Measurements from ENCODE around the gene BCKDK.
"Not testable (repeated sequence)": the region's sequence is repeated elsewhere in the genome, so short reads cannot be mapped to it uniquely, and the experiment has no call there.

Gene BCKDK

GRCh38 chr16:31136287-31136662 is 28.1 kb downstream of the BCKDK start:
- Histone ChIP-seq H3K36me3 (peaks cover 7% of the 10 kb centered on the region), H3K4me3 (ENCODE audit: low read depth in 1 of 2, low read length in 1 of 2) (no peak overlapping the region), H3K27me3 (no peaks in the 10 kb centered on the region), H3K27ac (no peak overlapping the region), H3K4me1 (ENCODE audit: control insufficient read depth in 1 of 2, insufficient read depth in 1 of 2, low read depth in 1 of 2, low read length in 1 of 2) (peaks cover 29 to 36% of the 10 kb centered on the region in 2 experiments), H3K9me3 (no peaks in the 10 kb centered on the region)
- TF ChIP-seq CTCF (IDR thresholded peaks at IDR 0.05) = no peak

- not testable (repeated sequence) for H3K9me3 ChIP-seq; H3K4me3 ChIP-seq (ENCODE audit: low read depth in 1 of 2, low read length in 1 of 2); H3K27ac ChIP-seq; H3K36me3 ChIP-seq; H3K27me3 ChIP-seq
- H3K4me1 ChIP-seq (ENCODE audit: control insufficient read depth in 1 of 2, insufficient read depth in 1 of 2, low read depth in 1 of 2, low read length in 1 of 2) = peaks cover 34 to 38% of the 10 kb centered on the region in 2 experiments
Observed at GRCh38 chr16:31136822-31137499, 28.8 kb downstream of the BCKDK start.

GRCh38 chr16:31138621-31139578 is 30.7 kb downstream of the BCKDK start:
- Histone ChIP-seq H3K4me1 (ENCODE audit: control insufficient read depth in 1 of 2, insufficient read depth in 1 of 2, low read depth in 1 of 2, low read length in 1 of 2) (peaks cover 41 to 49% of the 10 kb centered on the region in 2 experiments), H3K9me3 (no peaks in the 10 kb centered on the region), H3K27me3 (no peaks in the 10 kb centered on the region), H3K36me3 (no peaks in the 10 kb centered on the region), H3K4me3 (ENCODE audit: low read depth in 1 of 2, low read length in 1 of 2) (no peak overlapping the region), H3K27ac (no peak overlapping the region)
- TF ChIP-seq CTCF (IDR thresholded peaks at IDR 0.05) = no peak

DNA sequence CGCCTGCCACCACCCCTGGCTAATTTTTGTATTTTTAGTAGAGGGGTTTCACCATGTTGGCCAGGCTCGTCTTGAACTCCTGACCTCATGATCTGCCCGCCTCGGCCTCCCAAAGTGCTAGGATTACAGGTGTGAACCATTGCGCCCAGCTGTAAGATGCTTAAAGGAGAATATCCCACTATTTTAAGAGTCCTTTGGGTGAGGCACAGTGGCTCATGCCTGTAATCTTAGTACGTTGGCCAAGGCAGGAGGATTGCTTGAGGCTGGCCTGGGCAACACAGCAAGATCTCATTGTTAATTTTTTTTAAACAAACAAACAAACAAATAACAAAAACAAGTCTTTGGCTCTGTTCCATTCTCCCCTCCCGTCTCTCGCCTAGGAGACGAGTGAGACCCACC is 32.9 kb downstream of the BCKDK start:
- H3K9me3 ChIP-seq; H3K36me3 ChIP-seq; H3K4me3 ChIP-seq (ENCODE audit: low read depth in 1 of 2, low read length in 1 of 2); H3K27me3 ChIP-seq: not testable (repeated sequence)
- H3K4me1 ChIP-seq (ENCODE audit: control insufficient read depth in 1 of 2, insufficient read depth in 1 of 2, low read depth in 1 of 2, low read length in 1 of 2) = peaks cover 26 to 31% of the 10 kb centered on the region in 2 experiments
- H3K27ac ChIP-seq = peak overlapping the region; percentile 96

DNA sequence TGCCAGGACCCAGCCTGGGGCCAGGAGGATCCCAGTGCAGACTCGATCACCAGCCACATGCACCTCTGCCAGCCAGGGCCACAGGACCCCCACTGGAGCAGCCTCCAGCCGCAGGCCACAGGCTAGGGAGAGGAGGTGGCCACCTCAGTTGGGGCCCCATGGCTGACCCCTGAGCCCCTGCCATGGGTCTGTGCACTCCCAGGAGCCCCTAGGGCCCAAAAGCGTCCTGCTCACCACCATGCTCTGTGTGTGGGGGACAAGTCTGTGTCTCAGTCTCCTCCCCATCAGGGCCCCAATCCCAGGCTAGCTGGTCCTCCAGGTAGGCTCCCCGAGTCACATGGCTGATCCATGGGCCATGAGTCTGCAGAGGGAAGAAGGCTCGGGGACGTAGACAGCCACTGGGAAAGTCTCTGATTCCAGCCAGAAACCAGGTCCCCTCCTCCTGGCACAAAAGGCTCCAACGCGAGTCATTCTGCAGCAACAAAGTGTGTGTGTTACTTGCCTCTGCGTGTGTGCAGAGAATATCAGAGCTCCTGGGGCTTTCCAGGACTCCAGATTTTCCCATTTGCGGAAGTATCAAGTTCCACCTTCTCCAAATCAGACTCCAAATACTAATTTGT is 33.4 kb downstream of the BCKDK start:
- H3K4me3 ChIP-seq (ENCODE audit: low read depth in 1 of 2, low read length in 1 of 2) = peak overlapping the region; percentile 68 to 69
- peak overlapping the region; percentile 96 for H3K27ac ChIP-seq
- H3K36me3 ChIP-seq = no peaks in the 10 kb centered on the region
- H3K4me1 ChIP-seq (ENCODE audit: control insufficient read depth in 1 of 2, insufficient read depth in 1 of 2, low read depth in 1 of 2, low read length in 1 of 2) = peaks cover 26 to 31% of the 10 kb centered on the region in 2 experiments
- H3K27me3 ChIP-seq = no peaks in the 10 kb centered on the region
- no peak for TF ChIP-seq CTCF (IDR thresholded peaks at IDR 0.05)
- H3K9me3 ChIP-seq = no peaks in the 10 kb centered on the region

DNA sequence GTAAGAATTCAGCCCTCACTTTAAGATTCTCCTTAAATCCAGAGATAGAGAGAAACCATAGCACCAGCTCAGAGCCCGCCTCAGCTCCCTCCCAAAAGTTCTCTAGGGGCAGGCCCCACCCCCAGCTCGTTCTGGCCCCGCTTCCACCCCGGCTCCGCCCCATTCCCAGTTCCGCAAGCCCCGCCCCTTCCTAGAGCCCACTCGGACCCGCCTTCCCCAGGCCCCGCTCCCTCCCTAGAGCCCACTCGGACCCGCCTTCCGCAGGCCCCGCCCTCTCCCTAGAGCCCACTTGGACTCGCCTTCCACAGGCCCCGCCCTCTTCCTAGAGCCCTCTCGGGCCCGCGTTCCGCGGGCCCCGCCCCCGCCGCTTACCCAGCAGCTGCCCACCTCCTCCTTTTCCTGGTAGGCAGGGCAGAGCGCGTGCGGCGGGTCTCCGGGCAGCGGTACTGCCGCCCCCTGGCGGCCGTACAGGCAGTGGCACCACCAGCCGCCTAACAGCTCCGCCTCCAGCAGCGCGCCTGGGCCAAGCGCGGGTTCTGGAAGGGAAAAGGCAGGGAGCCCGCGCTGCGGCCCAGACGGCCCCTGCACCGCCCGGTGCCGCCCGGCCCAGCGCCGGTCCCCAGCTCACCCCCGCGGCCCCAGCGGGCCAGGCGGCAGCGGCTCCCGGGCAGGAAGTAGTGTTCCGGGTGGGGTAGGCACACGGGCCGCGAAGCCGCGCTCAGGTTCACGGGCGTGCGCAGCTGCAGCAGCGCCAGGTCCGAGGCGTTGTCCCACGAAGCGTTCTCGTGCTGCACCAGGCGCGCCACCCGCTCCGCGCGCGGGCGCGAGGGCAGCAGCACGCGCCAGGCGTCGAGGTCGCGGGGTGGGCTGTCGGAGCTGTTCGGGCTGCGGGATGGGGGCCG is 34.2 kb downstream of the BCKDK start:
- peak overlapping the region; percentile 96 for H3K27ac ChIP-seq
- peaks cover 26 to 31% of the 10 kb centered on the region in 2 experiments for H3K4me1 ChIP-seq (ENCODE audit: control insufficient read depth in 1 of 2, insufficient read depth in 1 of 2, low read depth in 1 of 2, low read length in 1 of 2)
- H3K4me3 ChIP-seq (ENCODE audit: low read depth in 1 of 2, low read length in 1 of 2) = peak overlapping the region; percentile 68 to 69
- TF ChIP-seq CTCF (IDR thresholded peaks at IDR 0.05) = peak; percentile 99
- H3K36me3 ChIP-seq = no peaks in the 10 kb centered on the region
- H3K9me3 ChIP-seq = no peaks in the 10 kb centered on the region
- no peaks in the 10 kb centered on the region for H3K27me3 ChIP-seq

Measured in neutrophil (primary cell).